GM19463 (cell line): ENCODE measurements around the gene ZFPM1.

Source experiments
- ATAC-seq: cut with Tn5 transposase; IDR thresholded peaks from one replicate; pipeline ENCODE4 v1.9.1; 2021; ENCODE audit warnings: mild to moderate bottlenecking, moderate library complexity; ENCODE audit not compliant: unreplicated experiment

Gene ZFPM1

DNA sequence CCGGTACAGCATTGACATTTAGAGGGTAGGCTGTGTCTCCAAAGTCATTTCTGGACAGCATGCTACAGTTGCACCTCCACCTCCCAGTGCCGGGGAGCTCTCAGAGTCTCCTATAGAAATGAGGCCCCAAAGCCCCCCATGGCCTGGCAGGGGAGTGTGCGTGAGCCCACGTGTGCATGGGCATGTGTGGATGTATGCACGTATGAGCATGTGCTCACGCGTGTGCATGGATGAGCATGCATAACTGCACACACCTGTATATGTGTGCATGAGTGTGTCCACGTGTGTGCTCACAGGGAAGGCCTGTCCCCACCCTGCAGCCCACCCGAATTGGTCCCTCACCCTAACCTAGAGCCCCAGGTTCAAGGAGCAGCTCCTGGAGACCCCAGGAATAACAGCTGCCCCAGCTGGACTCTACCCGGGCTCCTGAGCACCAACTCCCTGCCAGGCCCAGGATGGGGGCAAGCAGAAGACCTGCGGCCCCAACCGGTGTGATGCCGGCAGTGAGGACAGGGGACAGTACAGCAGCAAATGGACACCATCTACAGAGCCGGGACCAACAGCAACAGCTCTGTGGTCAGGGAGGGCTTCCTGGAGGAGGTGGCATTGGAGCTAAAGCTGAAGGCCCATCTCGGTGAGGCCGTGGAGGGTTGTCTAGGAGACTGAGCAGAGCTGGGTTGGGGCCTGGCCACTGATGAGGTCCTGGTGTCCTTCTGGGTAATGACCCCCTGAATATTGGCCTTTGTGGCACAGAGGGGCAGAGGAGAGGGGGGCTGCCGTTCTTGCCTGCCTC, 35.2 kb upstream of the ZFPM1 start:
- ATAC-seq: no peak

DNA sequence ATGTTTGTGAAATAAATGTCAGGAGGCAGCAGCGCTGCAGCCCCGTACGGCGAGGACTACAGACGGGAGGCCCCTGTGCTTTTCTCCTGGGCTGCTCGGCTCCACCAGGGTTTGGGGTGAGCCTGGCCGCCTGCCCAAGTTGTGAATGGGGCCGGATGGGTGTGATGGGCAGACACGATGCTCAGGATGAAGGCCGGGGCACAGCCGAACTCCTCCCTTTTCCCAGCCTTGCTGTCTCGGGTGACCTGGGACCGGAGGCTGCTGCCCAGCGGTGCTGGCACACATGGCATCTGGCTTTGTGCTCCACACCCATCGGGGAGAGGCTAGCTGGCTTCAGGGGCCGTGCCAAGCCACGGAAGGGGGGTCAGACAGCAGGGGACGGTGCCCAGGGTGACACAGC, 34.2 kb upstream of the ZFPM1 start:
- no peak for ATAC-seq

DNA sequence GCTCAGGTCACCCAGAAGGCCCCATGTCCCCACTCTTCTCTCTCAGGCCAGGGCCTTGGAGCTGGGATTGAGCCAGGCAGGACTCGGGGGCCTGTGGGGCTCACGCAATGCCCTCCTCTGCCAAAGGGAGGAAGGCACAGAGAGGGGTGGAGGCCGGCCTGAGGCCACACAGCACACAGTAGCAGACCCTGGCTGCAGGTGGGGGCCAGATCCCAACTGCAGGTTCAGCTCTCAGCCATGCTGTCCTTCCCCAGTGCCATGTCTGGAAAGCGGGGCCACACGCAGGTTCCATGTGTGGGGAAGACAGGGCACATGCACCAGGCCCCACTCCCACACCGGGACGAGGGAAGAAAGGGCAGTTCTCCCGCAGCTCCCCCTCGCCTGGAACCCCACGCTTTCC, 33.3 kb upstream of the ZFPM1 start:
- no peak for ATAC-seq

DNA sequence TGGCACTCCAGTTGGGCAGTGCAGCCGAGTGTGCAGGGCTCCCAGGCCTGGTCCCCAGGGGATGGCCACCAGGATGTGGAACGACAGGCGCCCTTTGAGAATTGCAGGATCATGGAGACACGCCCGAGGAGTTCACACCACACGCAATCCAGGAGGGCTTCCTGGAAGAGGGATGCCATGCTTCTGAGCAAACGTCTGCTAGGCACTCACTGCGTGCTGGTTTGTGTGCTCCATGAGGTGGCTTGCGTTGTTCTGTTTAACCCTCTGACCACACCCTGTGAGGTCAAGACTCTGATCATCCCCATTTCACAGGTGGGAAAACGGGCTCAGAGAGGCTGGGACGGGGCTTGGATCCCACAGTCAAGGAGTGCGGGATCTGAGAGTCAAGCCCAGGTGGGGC, 32.6 kb upstream of the ZFPM1 start:
- ATAC-seq: no peak

DNA sequence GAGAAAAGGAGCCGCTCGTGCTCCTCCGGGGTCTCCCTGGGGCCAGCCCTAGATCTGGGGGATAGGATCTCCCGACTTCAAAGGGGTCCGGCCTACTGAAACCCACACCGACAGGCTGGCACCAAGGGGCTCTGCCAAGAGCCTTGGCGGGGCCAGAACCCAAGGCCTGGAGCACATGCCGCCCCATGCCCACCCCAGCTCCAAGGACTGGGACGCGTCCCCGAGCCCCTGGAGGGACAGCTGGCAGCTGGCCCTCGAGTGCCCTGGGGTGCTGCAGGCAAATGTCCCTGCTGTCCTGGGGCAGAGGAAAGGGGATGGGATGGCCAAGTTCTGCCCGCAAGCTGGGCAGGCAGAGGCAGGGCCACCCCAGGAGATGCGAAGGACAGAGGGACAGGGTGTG, 31.8 kb upstream of the ZFPM1 start:
- ATAC-seq: no peak

DNA sequence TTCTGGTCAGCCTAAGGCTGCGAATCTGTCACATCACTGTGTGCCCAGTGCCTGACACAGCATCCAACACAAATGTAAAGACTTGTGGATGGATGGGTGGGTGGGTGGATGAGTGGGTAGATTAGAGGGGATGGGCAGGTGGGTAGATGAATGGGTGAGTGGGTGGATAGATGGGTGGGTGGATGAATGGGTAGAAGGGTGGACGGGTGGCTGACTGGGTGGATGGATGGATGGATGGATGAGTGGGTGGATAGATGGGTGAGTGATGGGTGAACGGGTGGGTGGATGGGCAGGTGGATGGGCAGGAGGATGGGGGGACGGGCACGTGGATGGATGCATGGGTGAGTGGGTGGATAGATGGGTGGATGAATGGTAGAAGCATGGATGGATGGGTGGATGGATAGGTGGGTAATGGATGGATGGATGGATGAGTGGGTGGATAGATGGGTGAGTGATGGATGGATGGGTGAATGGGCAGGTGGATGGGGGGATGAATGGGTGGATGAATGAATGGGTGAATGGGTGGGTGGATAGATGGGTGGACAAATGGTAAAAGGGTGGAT, 31.1 kb upstream of the ZFPM1 start:
- ATAC-seq: no peak

DNA sequence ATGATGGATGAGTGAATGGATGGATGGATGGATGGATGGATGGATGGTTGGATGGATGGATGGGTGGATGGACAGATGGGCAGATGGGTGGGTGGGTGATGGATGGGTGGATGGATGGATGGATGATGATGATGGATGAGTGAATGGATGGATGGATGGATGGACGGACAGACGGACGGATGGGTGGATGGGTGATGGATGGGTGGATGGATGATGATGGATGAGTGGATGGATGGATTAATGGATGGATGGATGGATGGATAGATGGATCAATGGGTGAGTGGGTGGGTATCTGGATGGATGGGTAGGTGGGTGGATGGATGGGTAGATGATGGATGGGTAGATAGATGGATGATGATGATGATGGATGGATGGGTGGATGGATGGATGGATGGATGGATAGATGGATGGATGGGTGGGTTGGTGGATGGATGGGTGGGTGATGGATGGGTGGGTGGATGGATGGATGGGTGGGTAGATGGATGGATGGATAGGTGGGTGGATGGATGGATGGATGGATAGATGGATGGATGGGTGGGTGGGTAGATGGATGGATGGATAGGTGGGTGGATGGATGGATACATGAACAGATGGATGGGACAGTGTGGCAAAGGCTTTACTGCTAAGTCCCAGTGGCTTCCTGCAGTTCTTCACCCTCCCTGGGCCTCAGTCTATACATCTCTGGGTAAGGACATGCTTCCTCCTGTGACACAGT, 30.2 kb upstream of the ZFPM1 start:
- no peak for ATAC-seq

DNA sequence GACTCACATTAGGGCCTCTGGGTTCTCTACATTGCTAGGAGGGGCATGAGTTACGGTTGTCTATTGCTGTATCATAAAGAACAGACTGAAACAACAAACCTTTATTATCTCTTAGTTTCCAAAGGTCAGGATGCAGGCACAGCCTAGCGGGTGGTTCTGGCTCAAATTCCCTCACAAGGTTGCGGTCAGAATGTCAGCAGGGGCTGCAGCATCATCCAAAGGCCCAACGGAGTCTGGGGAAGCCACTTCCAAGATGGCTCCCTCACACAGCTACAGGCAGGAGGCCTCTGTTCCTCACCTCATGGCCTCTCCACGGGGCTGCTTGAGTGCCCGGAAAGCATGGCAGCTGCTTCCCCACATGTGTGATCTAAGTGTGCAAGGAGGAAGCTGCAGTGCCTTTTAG, 29.6 kb upstream of the ZFPM1 start:
- no peak for ATAC-seq

DNA sequence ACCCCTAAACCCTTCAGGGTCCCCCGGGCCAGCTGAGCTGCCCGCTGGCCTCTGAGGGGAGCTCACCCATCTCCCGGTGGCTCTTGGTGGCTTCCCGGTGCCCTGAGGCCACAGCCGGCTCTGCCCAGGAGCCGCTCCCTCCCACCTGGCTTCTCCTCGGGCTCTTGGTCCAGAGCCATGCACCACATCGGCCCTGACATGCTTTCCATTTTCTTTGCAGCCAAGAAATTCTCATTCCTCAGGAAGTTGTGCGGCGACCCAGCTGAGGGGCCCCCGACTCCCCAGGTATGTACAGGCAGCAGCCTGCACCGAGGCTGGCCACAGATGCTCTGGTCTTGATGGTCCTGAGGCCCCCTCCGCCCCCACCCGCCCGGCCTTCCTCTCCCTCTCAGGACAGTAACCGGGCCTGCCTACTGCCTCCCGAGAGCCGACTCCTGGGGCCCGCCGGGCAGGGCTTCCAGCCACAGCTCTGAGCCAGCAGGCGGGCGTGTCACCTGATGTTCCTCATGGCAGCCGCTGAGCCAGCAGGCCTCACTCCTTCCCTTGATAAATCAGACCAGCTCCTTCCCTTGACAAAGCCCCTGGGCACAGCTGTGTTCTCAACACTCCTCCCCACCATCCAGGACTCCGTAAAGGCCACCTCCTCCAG, 28.4 kb upstream of the ZFPM1 start:
- ATAC-seq: no peak

DNA sequence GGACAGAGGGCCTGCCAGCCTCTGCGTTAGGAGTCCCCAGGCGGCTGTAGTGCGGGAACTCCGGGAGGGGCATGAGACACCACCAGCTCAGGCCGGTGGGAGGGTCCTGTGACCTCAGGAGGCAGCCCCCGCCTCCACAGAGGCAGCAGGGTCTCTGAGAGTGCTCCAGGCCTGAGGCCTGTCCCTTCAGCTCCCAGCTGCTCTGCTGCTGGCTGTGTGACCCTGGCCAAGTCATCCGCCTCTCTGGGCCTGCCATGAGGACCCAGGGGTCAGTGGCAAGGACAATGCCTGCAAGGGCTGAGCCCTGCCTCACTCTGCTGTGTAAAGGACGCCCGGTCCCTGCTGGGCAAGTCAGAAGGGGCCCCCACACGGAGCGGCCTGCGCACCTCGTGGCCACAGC, 27.1 kb upstream of the ZFPM1 start:
- ATAC-seq: no peak

DNA sequence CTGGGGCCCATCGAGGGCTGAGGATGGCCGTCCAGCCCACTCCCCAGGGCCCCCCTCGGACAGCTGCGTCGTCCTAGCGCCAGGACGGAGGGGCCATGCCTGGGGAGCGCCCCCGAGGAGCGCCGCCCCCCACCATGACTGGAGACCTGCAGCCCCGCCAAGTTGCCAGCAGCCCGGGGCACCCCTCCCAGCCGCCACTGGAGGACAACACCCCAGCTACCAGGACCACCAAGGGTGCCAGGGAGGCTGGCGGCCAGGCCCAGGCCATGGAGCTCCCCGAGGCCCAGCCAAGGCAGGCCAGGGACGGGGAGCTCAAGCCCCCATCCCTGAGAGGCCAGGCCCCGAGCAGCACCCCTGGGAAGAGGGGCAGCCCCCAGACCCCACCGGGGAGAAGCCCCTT, 25.7 kb upstream of the ZFPM1 start:
- ATAC-seq: no peak

DNA sequence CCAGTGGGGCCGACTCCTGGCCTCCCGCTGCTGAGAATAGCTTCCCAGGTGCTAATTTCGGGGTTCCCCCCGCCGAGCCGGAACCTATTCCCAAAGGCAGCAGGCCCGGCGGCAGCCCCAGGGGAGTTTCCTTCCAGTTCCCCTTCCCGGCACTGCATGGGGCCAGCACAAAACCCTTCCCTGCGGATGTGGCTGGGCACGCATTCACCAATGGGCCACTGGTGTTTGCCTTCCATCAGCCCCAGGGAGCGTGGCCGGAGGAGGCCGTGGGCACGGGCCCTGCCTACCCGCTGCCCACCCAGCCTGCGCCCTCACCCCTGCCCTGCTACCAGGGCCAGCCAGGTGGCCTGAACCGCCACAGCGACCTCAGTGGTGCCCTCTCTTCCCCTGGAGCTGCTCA, 24.9 kb upstream of the ZFPM1 start:
- no peak for ATAC-seq

DNA sequence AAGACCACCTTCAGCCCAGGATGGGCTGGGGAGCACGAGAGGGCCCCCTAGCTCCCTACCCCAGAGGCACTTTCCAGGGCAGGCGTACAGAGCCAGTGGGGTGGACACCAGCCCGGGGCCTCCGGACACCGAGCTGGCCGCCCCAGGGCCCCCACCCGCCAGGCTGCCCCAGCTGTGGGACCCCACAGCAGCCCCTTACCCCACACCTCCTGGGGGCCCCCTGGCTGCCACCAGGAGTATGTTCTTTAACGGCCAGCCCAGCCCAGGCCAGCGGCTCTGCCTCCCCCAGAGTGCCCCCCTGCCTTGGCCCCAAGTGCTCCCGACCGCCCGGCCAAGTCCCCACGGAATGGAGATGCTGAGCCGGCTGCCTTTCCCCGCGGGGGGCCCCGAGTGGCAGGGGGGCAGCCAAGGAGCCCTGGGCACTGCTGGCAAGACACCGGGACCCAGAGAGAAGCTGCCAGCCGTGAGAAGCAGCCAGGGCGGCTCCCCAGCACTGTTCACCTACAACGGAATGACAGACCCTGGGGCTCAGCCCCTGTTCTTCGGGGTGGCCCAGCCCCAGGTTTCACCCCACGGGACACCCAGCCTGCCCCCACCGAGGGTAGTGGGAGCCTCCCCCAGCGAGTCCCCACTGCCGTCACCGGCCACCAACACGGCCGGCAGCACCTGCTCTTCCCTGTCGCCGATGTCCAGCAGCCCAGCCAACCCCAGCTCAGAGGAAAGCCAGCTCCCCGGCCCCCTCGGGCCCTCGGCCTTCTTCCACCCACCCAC, 24.3 kb upstream of the ZFPM1 start:
- ATAC-seq: no peak

DNA sequence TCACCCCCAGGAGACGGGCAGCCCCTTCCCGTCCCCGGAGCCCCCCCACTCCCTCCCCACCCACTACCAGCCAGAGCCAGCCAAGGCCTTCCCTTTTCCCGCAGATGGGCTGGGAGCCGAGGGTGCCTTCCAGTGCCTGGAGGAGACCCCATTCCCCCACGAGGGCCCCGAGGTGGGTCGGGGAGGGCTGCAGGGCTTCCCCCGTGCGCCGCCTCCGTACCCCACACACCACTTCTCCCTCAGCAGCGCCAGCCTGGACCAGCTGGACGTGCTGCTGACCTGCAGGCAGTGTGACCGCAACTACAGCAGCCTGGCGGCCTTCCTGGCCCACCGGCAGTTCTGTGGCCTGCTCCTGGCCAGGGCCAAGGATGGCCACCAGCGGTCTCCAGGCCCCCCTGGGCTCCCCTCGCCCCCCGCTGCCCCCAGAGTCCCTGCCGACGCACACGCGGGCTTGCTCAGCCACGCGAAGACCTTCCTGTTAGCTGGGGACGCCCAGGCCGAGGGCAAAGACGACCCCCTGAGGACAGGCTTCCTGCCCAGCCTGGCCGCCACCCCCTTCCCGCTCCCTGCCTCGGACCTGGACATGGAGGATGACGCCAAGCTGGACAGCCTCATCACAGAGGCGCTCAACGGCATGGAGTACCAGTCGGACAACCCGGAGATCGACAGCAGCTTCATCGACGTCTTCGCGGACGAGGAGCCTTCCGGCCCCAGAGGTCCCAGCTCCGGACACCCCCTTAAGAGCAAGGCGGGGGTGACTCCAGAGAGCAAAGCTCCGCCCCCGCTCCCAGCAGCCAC, 23.5 kb upstream of the ZFPM1 start:
- ATAC-seq: no peak

DNA sequence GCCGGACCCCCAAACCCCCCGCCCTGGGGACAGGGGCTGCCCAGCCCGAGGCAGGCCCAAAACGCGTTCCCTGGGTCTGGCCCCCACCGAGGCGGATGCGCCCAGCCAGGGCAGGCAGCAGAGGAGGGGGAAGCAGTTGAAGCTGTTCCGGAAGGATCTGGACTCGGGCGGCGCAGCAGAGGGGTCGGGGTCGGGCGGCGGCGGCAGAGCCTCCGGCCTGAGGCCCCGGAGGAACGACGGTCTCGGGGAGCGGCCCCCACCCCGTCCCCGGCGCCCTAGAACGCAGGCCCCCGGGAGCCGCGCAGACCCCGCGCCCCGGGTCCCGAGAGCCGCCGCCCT, 22.9 kb upstream of the ZFPM1 start:
- ATAC-seq: peak; percentile 17

DNA sequence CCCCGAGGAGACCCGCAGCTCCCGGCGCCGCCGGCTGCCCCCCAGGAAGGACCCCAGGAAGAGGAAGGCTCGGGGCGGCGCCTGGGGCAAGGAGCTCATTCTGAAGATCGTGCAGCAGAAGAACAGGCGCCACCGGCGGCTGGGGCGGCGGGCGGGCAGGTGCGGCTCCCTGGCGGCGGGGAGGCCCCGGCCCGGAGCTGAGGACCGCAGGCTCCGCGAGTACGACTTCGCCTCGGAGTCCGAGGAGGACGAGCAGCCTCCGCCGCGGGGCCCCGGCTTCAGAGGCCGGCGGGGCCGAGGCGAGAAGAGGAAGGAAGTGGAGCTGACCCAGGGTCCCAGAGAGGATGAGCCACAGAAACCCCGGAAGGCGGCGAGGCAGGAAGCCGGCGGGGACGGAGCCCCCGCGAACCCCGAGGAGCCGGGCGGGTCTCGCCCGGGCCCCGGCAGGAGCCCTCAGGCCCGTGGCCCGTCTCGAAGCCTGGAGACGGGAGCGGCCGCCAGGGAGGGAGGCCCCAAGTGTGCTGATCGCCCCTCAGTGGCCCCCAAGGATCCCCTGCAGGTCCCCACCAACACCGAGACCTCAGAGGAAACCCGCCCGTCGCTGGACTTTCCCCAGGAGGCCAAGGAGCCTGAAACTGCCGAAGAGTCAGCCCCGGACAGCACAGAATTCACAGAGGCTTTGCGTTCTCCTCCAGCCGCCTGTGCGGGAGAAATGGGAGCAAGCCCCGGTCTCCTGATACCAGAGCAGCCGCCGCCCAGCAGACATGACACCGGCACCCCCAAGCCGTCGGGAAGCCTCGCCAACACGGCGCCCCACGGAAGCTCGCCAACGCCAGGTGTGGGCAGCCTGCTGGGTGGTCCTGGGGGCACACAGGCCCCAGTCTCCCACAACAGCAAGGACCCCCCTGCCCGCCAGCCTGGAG, 22.3 kb upstream of the ZFPM1 start:
- peak; percentile 57 for ATAC-seq

DNA sequence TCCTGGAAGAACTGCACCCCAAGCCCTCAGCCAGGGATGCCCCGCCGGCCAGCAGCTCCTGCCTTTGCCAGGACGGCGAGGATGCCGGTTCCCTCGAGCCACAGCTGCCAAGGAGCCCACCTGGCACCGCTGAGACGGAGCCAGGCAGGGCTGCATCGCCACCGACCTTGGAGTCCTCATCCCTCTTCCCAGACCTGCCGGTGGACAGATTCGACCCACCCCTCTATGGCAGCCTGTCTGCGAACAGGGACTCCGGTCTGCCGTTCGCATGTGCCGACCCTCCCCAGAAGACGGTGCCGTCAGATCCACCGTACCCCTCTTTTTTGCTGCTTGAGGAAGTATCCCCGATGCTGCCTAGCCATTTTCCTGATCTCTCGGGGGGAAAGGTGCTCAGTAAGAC, 21.4 kb upstream of the ZFPM1 start:
- ATAC-seq: no peak

DNA sequence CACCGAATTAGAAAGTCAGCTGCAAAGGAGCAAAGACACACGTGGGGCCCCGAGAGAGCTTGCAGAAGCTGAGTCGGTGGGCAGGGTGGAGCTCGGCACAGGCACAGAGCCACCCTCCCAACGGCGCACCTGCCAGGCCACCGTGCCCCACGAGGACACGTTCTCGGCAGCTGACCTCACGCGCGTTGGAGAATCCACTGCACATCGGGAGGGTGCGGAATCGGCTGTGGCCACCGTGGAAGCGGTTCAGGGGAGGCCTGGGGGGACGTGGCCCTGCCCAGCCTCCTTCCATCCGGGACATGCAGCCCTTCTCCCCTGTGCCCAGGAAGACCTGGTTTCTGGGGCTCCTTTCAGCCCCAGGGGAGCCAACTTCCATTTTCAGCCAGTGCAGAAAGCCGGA, 20.9 kb upstream of the ZFPM1 start:
- no peak for ATAC-seq

DNA sequence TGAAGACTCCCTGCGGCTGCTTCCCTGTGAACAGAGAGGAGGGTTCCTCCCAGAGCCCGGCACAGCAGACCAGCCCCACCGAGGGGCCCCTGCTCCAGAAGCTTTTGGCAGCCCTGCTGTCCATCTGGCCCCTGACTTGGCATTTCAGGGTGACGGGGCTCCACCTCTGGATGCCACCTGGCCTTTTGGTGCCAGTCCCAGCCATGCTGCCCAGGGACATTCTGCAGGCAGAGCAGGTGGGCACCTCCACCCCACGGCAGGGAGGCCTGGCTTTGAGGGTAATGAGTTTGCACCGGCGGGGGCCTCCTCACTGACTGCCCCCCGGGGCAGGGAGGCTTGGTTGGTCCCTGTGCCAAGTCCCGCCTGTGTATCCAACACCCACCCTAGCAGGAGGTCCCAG, 20.3 kb upstream of the ZFPM1 start:
- ATAC-seq: no peak
